Neutrophil (primary cell): ENCODE data around the gene DNAJB8.

Experiments used
- H3K27ac ChIP-seq: fragments of 200-600 bp; sonication (generic); 2 replicates; pipeline ENCODE4 v1.5.1; 2016; ENCODE audit warnings: mild to moderate bottlenecking, moderate library complexity
- H3K27me3 ChIP-seq: fragments of 200-600 bp; sonication (generic); 2 replicates; pipeline ENCODE4 v1.6.0; 2016; ENCODE audit warnings: mild to moderate bottlenecking
- H3K36me3 ChIP-seq: fragments of 200-600 bp; sonication (generic); 2 replicates; pipeline ENCODE4 v1.5.1; 2017
- H3K4me1 ChIP-seq, 2 experiments: fragments of 200-600 bp in 1 of 2; sonication (generic) in 1 of 2; 1 replicate in 1 of 2; 2 replicates in 1 of 2; pipeline versions ENCODE4 v1.5.1 to v1.6.1; 2013 to 2016; ENCODE audit warnings: low read depth in 1 of 2, low read length in 1 of 2, mild to moderate bottlenecking in 1 of 2, moderate library complexity in 1 of 2; ENCODE audit not compliant: control insufficient read depth in 1 of 2, insufficient read depth in 1 of 2
- H3K4me3 ChIP-seq, 2 experiments: fragments of 200-600 bp in 1 of 2; sonication (generic) in 1 of 2; 1 replicate in 1 of 2; 2 replicates in 1 of 2; pipeline ENCODE4 v1.5.1; 2013 to 2016; ENCODE audit warnings: low read depth in 1 of 2, low read length in 1 of 2, mild to moderate bottlenecking in 1 of 2, moderate library complexity in 1 of 2
- H3K9me3 ChIP-seq: fragments of 200-600 bp; sonication (generic); 2 replicates; pipeline ENCODE4 v1.5.1; 2016
- CTCF ChIP-seq: fragments of 200-600 bp; sonication (generic); IDR thresholded peaks from 2 replicates; pipeline ENCODE4 v1.5.1; 2016; ENCODE audit warnings: antibody characterized with exemption

The DNAJB8 gene

GRCh38 chr3:128425142-128425845 lies 41.4 kb downstream of the DNAJB8 start:
- Histone ChIP-seq H3K4me3 (no peak overlapping the region), H3K9me3 (no peaks in the 10 kb centered on the region), H3K36me3 (no peaks in the 10 kb centered on the region), H3K27me3 (peaks cover 46% of the 10 kb centered on the region), H3K27ac (no peak overlapping the region), H3K4me1 (peaks cover 6 to 9% of the 10 kb centered on the region in 2 experiments)
- TF ChIP-seq CTCF: no peak

GRCh38 chr3:128424508-128425069 lies 42.1 kb downstream of the DNAJB8 start:
- Histone ChIP-seq H3K36me3 (no peaks in the 10 kb centered on the region), H3K27ac (no peak overlapping the region), H3K4me3 (no peak overlapping the region), H3K27me3 (peaks cover 39% of the 10 kb centered on the region), H3K4me1 (peaks cover 6 to 9% of the 10 kb centered on the region in 2 experiments), H3K9me3 (no peaks in the 10 kb centered on the region)
- TF ChIP-seq CTCF: no peak

- Histone ChIP-seq H3K27me3 (peaks cover 31% of the 10 kb centered on the region), H3K4me1 (peaks cover 6 to 9% of the 10 kb centered on the region in 2 experiments), H3K36me3 (no peaks in the 10 kb centered on the region), H3K27ac (no peak overlapping the region), H3K4me3 (no peak overlapping the region), H3K9me3 (no peaks in the 10 kb centered on the region)
- TF ChIP-seq CTCF: no peak
Observed at GRCh38 chr3:128423525-128424147, 43.1 kb downstream of the DNAJB8 start.

GRCh38 chr3:128422762-128423524 lies 43.7 kb downstream of the DNAJB8 start:
- no peak for TF ChIP-seq CTCF
- Histone ChIP-seq H3K27ac (no peak overlapping the region), H3K4me3 (no peak overlapping the region), H3K27me3 (peaks cover 24% of the 10 kb centered on the region), H3K36me3 (no peaks in the 10 kb centered on the region), H3K9me3 (no peaks in the 10 kb centered on the region), H3K4me1 (peaks cover 6 to 9% of the 10 kb centered on the region in 2 experiments)

GRCh38 chr3:128421966-128422365 lies 44.7 kb downstream of the DNAJB8 start:
- Histone ChIP-seq H3K4me3 (no peak overlapping the region), H3K27ac (no peak overlapping the region), H3K27me3 (peaks cover 16% of the 10 kb centered on the region), H3K9me3 (no peaks in the 10 kb centered on the region), H3K4me1 (peaks cover 6 to 9% of the 10 kb centered on the region in 2 experiments), H3K36me3 (no peaks in the 10 kb centered on the region)
- TF ChIP-seq CTCF: no peak
